H1 (cell line): ENCODE data around the gene PCDH9. TPM values are rescaled to one million over a fixed set of nuclear protein-coding genes. Genes with fewer than 3 reads are reported as not detected.

ENCODE experiments used
- CTCF ChIA-PET: fragments of 300-600 bp; sonication (Branson Sonifier 250); formaldehyde crosslinking; loops from one replicate; lab custom pipeline; 2021; ENCODE audit not compliant: partially characterized antibody; lab: Charles Lee
- POLR2A ChIA-PET: fragments of 300-600 bp; sonication (Branson Sonifier 250); formaldehyde crosslinking; loops from one replicate; lab custom pipeline; 2021; ENCODE audit warnings: inconsistent platforms; ENCODE audit not compliant: partially characterized antibody; lab: Charles Lee
- DNase-seq, 2 experiments: peaks; one replicate each; pipeline versions ENCODE4 v3.0.0 to v3.0.0-alpha.2; 2010 to 2022; ENCODE audit warnings: low spot score in 2 of 2, low read depth in 1 of 2, mixed read lengths in 1 of 2
- FAIRE-seq: peaks from 2 replicates; lab custom pipeline; 2011; peaks lifted over from hg19 to GRCh38; lab: Jason Lieb, UNC
- H2AFZ ChIP-seq: 2 replicates; pipeline ENCODE4 v1.8.1; 2012; ENCODE audit warnings: low read length, inconsistent platforms
- H2AK5ac ChIP-seq: 2 replicates; pipeline ENCODE4 v1.6.1; 2013; ENCODE audit warnings: low read depth, low read length
- H2BK120ac ChIP-seq: replicated peaks from 2 replicates; pipeline ENCODE3; 2013; ENCODE audit warnings: low read depth, low read length, inconsistent platforms
- H2BK12ac ChIP-seq: 2 replicates; pipeline ENCODE4 v1.6.1; 2013; ENCODE audit warnings: low read depth, low read length
- H2BK15ac ChIP-seq: 2 replicates; pipeline ENCODE4 v1.6.1; 2013; ENCODE audit warnings: low read length
- H2BK20ac ChIP-seq: 2 replicates; pipeline ENCODE4 v1.6.1; 2013; ENCODE audit warnings: low read length
- H2BK5ac ChIP-seq: 2 replicates; pipeline ENCODE4 v1.6.1; 2013; ENCODE audit warnings: low read depth, low read length
- H3K14ac ChIP-seq: 2 replicates; pipeline ENCODE4 v1.6.1; 2013; ENCODE audit warnings: inconsistent platforms; ENCODE audit not compliant: insufficient read length
- H3K18ac ChIP-seq: 2 replicates; pipeline ENCODE4 v1.6.1; 2013; ENCODE audit warnings: low read length; ENCODE audit errors: extremely low read depth
- H3K23ac ChIP-seq: 2 replicates; pipeline ENCODE4 v1.6.1; 2013; ENCODE audit warnings: inconsistent platforms; ENCODE audit not compliant: insufficient read length
- H3K23me2 ChIP-seq: 2 replicates; pipeline ENCODE4 v1.6.1; 2013; ENCODE audit warnings: low read depth, low read length
- H3K27ac ChIP-seq: 2 replicates; pipeline ENCODE4 v1.6.1; 2011; ENCODE audit warnings: low read depth, low read length, inconsistent platforms
- H3K27me3 ChIP-seq, 4 experiments: replicated peaks in 1 of 4; 1 replicate in 1 of 4; 2 replicates in 3 of 4; pipeline versions ENCODE4 v1.6.1 to v1.8.1; 2011 to 2013; ENCODE audit warnings: low read length in 3 of 4, mild to moderate bottlenecking in 3 of 4, inconsistent platforms in 2 of 4, mixed read lengths in 2 of 4, moderate library complexity in 1 of 4; ENCODE audit not compliant: control insufficient read depth in 3 of 4, insufficient read depth in 3 of 4; ENCODE audit errors: extremely low read depth in 1 of 4
- H3K36me3 ChIP-seq, 4 experiments: 2 replicates each; pipeline versions ENCODE4 v1.6.1 to v1.8.1; 2011 to 2013; ENCODE audit warnings: mild to moderate bottlenecking in 4 of 4, low read length in 3 of 4, moderate library complexity in 2 of 4, control low read depth in 1 of 4, inconsistent platforms in 1 of 4; ENCODE audit not compliant: insufficient read depth in 4 of 4, control insufficient read depth in 2 of 4
- H3K4ac ChIP-seq: replicated peaks from 2 replicates; pipeline ENCODE3; 2013; ENCODE audit warnings: low read length, low read depth, mixed read lengths, inconsistent platforms; ENCODE audit not compliant: insufficient read length
- H3K4me1 ChIP-seq, 4 experiments: replicated peaks in 1 of 4; 1 replicate in 1 of 4; 2 replicates in 3 of 4; pipeline versions ENCODE4 v1.6.1 to v1.8.1; 2011 to 2013; ENCODE audit warnings: low read length in 3 of 4, inconsistent platforms in 2 of 4, mixed read lengths in 1 of 4; ENCODE audit not compliant: insufficient read depth in 4 of 4, control insufficient read depth in 3 of 4
- H3K4me2 ChIP-seq, 2 experiments: 2 replicates each; pipeline versions ENCODE4 v1.6.1 to v1.8.1; 2011 to 2013; ENCODE audit warnings: low read depth in 2 of 2, low read length in 2 of 2, control low read depth in 1 of 2, inconsistent platforms in 1 of 2, mild to moderate bottlenecking in 1 of 2; ENCODE audit not compliant: insufficient read depth in 1 of 2
- H3K4me3 ChIP-seq, 4 experiments: fragments of 200-600, 300-600 bp in 1 of 4; sonication (generic), shearing (Covaris generic), sonication (Bioruptor Twin) in 1 of 4; 2 replicates each; pipeline versions ENCODE4 v1.5.1 to v1.8.1; 2011 to 2016; ENCODE audit warnings: low read length in 4 of 4, low read depth in 3 of 4, control low read depth in 2 of 4, inconsistent platforms in 2 of 4, mild to moderate bottlenecking in 2 of 4, mixed read lengths in 1 of 4, moderate library complexity in 1 of 4; ENCODE audit not compliant: insufficient read depth in 2 of 4; ENCODE audit errors: extremely low read depth in 1 of 4
- H3K56ac ChIP-seq: replicated peaks from 2 replicates; pipeline ENCODE3; 2013; ENCODE audit warnings: low read depth, mild to moderate bottlenecking, mixed read lengths, low read length, inconsistent platforms; ENCODE audit not compliant: insufficient read length
- H3K79me1 ChIP-seq: 2 replicates; pipeline ENCODE4 v1.6.1; 2013; ENCODE audit warnings: low read depth, low read length, control low read depth
- H3K79me2 ChIP-seq, 2 experiments: 2 replicates each; pipeline versions ENCODE4 v1.6.1 to v1.8.1; 2012 to 2013; ENCODE audit warnings: low read length in 2 of 2, mild to moderate bottlenecking in 2 of 2, inconsistent platforms in 1 of 2; ENCODE audit not compliant: insufficient read depth in 2 of 2, control insufficient read depth in 1 of 2
- H3K9ac ChIP-seq, 4 experiments: replicated peaks in 1 of 4; 1 replicate in 1 of 4; 2 replicates in 3 of 4; pipeline versions ENCODE4 v1.6.1 to v1.8.1; 2011 to 2013; ENCODE audit warnings: low read depth in 3 of 4, low read length in 3 of 4, control low read depth in 2 of 4, mild to moderate bottlenecking in 2 of 4, moderate library complexity in 2 of 4, inconsistent platforms in 1 of 4; ENCODE audit errors: extremely low read depth in 1 of 4
- H3K9me3 ChIP-seq, 2 experiments: 2 replicates each; pipeline versions ENCODE4 v1.6.1 to v1.8.1; 2012 to 2013; ENCODE audit warnings: mild to moderate bottlenecking in 2 of 2, moderate library complexity in 2 of 2, control low read depth in 1 of 2, inconsistent platforms in 1 of 2, low read depth in 1 of 2, low read length in 1 of 2, mixed read lengths in 1 of 2; ENCODE audit not compliant: insufficient read depth in 2 of 2
- H4K20me1 ChIP-seq, 2 experiments: replicated peaks in 1 of 2; 2 replicates each; pipeline versions ENCODE3 to v1.8.1; 2011 to 2013; ENCODE audit warnings: inconsistent platforms in 2 of 2, low read length in 2 of 2, mild to moderate bottlenecking in 1 of 2; ENCODE audit not compliant: insufficient read depth in 2 of 2, control insufficient read depth in 1 of 2
- H4K5ac ChIP-seq: 2 replicates; pipeline ENCODE4 v1.6.1; 2013; ENCODE audit warnings: low read length, low read depth, mixed read lengths, inconsistent platforms; ENCODE audit not compliant: insufficient read length
- H4K8ac ChIP-seq: 2 replicates; pipeline ENCODE4 v1.8.0; 2013; ENCODE audit warnings: mild to moderate bottlenecking, moderate library complexity, low read length, inconsistent platforms; ENCODE audit not compliant: insufficient read depth; ENCODE audit errors: extremely low read depth
- H4K91ac ChIP-seq: replicated peaks from 2 replicates; pipeline ENCODE3; 2013; ENCODE audit warnings: low read length, mixed read lengths, inconsistent platforms; ENCODE audit not compliant: insufficient read length
- ATF2 ChIP-seq: IDR thresholded peaks from 2 replicates; pipeline ENCODE4 v1.6.1; 2012; ENCODE audit warnings: low read length, inconsistent platforms
- EZH2 ChIP-seq: fragments of 200-600 bp; sonication (generic); IDR thresholded peaks from 2 replicates; pipeline ENCODE4 v1.7.1; 2012; ENCODE audit warnings: low read depth, mild to moderate bottlenecking, moderate library complexity, low read length, inconsistent platforms; ENCODE audit not compliant: severe bottlenecking
- HDAC6 ChIP-seq: IDR thresholded peaks from one replicate; pipeline ENCODE4 v1.7.1; 2012; ENCODE audit warnings: low read depth, mild to moderate bottlenecking, inconsistent platforms, low read length, moderate library complexity
- KDM1A ChIP-seq: fragments of 200-600, 300-600 bp; sonication (generic); IDR thresholded peaks from 2 replicates; pipeline ENCODE4 v1.7.1; 2016; ENCODE audit warnings: mild to moderate bottlenecking, low read length, borderline replicate concordance
- RFX5 ChIP-seq: IDR thresholded peaks from 2 replicates; pipeline ENCODE4 v1.6.1; 2011; ENCODE audit warnings: low read depth, low read length, improper control_type of control experiment, borderline replicate concordance
- TAF7 ChIP-seq: optimal IDR thresholded peaks from 2 replicates; pipeline ENCODE3; 2011; ENCODE audit warnings: low read depth, mild to moderate bottlenecking, inconsistent platforms, low read length, moderate library complexity, borderline replicate concordance
- WGBS, 2 experiments: shearing (Covaris generic) in 1 of 2; methylation state at CpG; one replicate each; pipeline versions ENCODE4 v1.1.6 to v1.1.7; 2013 to 2015; ENCODE audit warnings: low lambda C conversion rate in 2 of 2, mixed read lengths in 2 of 2, inconsistent platforms in 1 of 2, low coverage in 1 of 2, missing lambda C conversion rate in 1 of 2; ENCODE audit not compliant: insufficient replicate concordance in 2 of 2, insufficient coverage in 1 of 2, insufficient read length in 1 of 2; ENCODE audit errors: extremely low coverage in 1 of 2, missing lambda C conversion rate in 1 of 2; 5-methylcytosine and 5-hydroxymethylcytosine counted together
- polyA plus RNA-seq, 7 experiments: library from polyadenylated mRNA; depleted of rRNA in 3 of 7; stranded (reverse) in 5 of 7; unstranded in 2 of 7; fragments of >200 nt in 5 of 7; fragments of 200-250 nt in 2 of 7; gene quantifications; 1 replicate in 5 of 7; 2 replicates in 1 of 7; 4 replicates in 1 of 7; pipeline versions ENCODE4 v1.2.1 to v1.2.3, GENCODE V29; 2011 to 2013; ENCODE audit warnings: missing spikeins in 2 of 7, mixed read lengths in 2 of 7
- total RNA-seq: library from RNA; stranded (reverse); fragmentation: NEBNext Ultra II Directional; extraction: Animal tissue kit (Norgen Biotek cat#: 25700); gene quantifications from 2 replicates; pipeline ENCODE4 v1.2.1, GENCODE V29; 2021
- TF ChIP-seq, protein P1 (sequence below): IDR thresholded peaks from 2 replicates; pipeline ENCODE4 v1.6.1; 2011; ENCODE audit warnings: low read depth, mild to moderate bottlenecking, low read length; ENCODE audit not compliant: insufficient read depth

Gene PCDH9
- total and polyA plus RNA-seq, 2 of the 8 experiments (the other 6 are each of a cell fraction or from before 2014, with no cell fraction given): 0.12 to 0.60 TPM

GRCh38 chr13:66860878-66861417, 369.2 kb downstream of the PCDH9 start:
- POLR2A ChIA-PET: no interaction called here
- no peak for TF ChIP-seq ATF2
- TF ChIP-seq KDM1A: no peak
- TF ChIP-seq EZH2: no peak
- TF ChIP-seq, protein P1, sequence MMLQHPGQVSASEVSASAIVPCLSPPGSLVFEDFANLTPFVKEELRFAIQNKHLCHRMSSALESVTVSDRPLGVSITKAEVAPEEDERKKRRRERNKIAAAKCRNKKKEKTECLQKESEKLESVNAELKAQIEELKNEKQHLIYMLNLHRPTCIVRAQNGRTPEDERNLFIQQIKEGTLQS: no peak
- TF ChIP-seq TAF7: no peak
- TF ChIP-seq HDAC6: no peak
- TF ChIP-seq RFX5: no peak
- no peak overlapping the region for H3K23ac ChIP-seq
- H3K27me3 ChIP-seq: no peaks in the 10 kb centered on the region
- no peak overlapping the region for H4K8ac ChIP-seq
- DNase-seq: no peak
- FAIRE-seq: no peak
- no peak overlapping the region for H3K4me3 ChIP-seq
- no peaks in the 10 kb centered on the region for H4K20me1 ChIP-seq
- H3K9me3 ChIP-seq: no peaks in the 10 kb centered on the region
- no peak overlapping the region for H2BK15ac ChIP-seq
- no peak overlapping the region for H3K4ac ChIP-seq
- no peak overlapping the region for H2BK20ac ChIP-seq
- no peak overlapping the region for H4K91ac ChIP-seq
- H3K9ac ChIP-seq: no peak overlapping the region
- peak overlapping the region; percentile 24; the same call in 1 of the 2 replicates for H2AFZ ChIP-seq
- H3K4me1 ChIP-seq: peaks cover 3 to 7% (median 6%) of the 10 kb centered on the region in 4 experiments; a peak in 5 of 7 replicates
- no peak overlapping the region for H4K5ac ChIP-seq
- H3K56ac ChIP-seq: no peak overlapping the region
- H3K36me3 ChIP-seq: no peaks in the 10 kb centered on the region
- H2BK5ac ChIP-seq: no peak overlapping the region
- 97% methylated on average over 2 of the region's 2 CpGs; no CpG with 5 or more reads in 1 of the 2 experiments for WGBS, 2 experiments
- no peak overlapping the region for H2BK12ac ChIP-seq
- CTCF ChIA-PET: interaction anchor here (1.1 to 1.5 kb wide), 2 partner anchors 19 to 201 kb away, joined by 3 read pairs; no protein-coding TSS in a partner anchor
- H3K27ac ChIP-seq: no peak overlapping the region
- no peak overlapping the region for H3K18ac ChIP-seq
- H3K4me2 ChIP-seq: no peak overlapping the region
- H3K14ac ChIP-seq: no peak overlapping the region
- H3K23me2 ChIP-seq: no peaks in the 10 kb centered on the region
- H3K79me2 ChIP-seq: no peaks in the 10 kb centered on the region
- no peak overlapping the region for H2AK5ac ChIP-seq
- no peak overlapping the region for H2BK120ac ChIP-seq
- H3K79me1 ChIP-seq: no peaks in the 10 kb centered on the region
